Lower leg skin (tissue), 3 donors: ENCODE measurements around the gene ACTRT1.

Experiments
- CTCF ChIP-seq, 3 donors: fragments of 450-650 bp; IDR thresholded peaks; one replicate each; pipeline ENCODE4 v1.5.1; 2016; ENCODE audit warnings: antibody characterized with exemption in 3 of 3, mild to moderate bottlenecking in 3 of 3, moderate library complexity in 2 of 3
- POLR2A ChIP-seq, 2 donors: fragments of 450-650 bp; IDR thresholded peaks; one replicate each; pipeline ENCODE4 v1.6.1; 2016 to 2017; ENCODE audit warnings: antibody characterized with exemption in 2 of 2, mild to moderate bottlenecking in 1 of 2, moderate library complexity in 1 of 2

- TF ChIP-seq CTCF (IDR thresholded peaks at IDR 0.05) (no peak), POLR2A (IDR thresholded peaks at IDR 0.05) (no peak)
Observed at GRCh38 chrX:128078545-128078944, 26.3 kb upstream of the ACTRT1 start.
